Esophagus (tissue), 2 donors: Measurements from ENCODE around the gene NKX3-2. TPM values are rescaled to one million over a fixed set of nuclear protein-coding genes. Genes with fewer than 3 reads are reported as not detected.

Experiments used
- H3K27ac ChIP-seq, 2 donors: one replicate each; pipeline ENCODE4 v1.5.1; 2013; ENCODE audit warnings: low read depth in 2 of 2, mild to moderate bottlenecking in 2 of 2, inconsistent platforms in 1 of 2, low read length in 1 of 2, moderate library complexity in 1 of 2
- H3K27me3 ChIP-seq, 2 donors: one replicate each; pipeline ENCODE4 v1.6.1; 2013; ENCODE audit warnings: low read length in 2 of 2, control low read depth in 1 of 2, mild to moderate bottlenecking in 1 of 2; ENCODE audit not compliant: insufficient read depth in 2 of 2, control insufficient read depth in 1 of 2
- H3K36me3 ChIP-seq, 2 donors: one replicate each; pipeline ENCODE4 v1.6.1; 2013; ENCODE audit warnings: low read length in 1 of 2; ENCODE audit not compliant: control insufficient read depth in 2 of 2, insufficient read depth in 2 of 2
- H3K4me1 ChIP-seq, 2 donors: one replicate each; pipeline ENCODE4 v1.6.1; 2013; ENCODE audit warnings: low read length in 1 of 2; ENCODE audit not compliant: control insufficient read depth in 2 of 2, insufficient read depth in 2 of 2
- H3K4me3 ChIP-seq, 2 donors: one replicate each; pipeline ENCODE4 v1.5.1; 2013; ENCODE audit warnings: low read length in 2 of 2, mild to moderate bottlenecking in 2 of 2, low read depth in 1 of 2, moderate library complexity in 1 of 2
- H3K9me3 ChIP-seq, 2 donors: one replicate each; pipeline ENCODE4 v1.6.1; 2013; ENCODE audit warnings: mild to moderate bottlenecking in 2 of 2, low read depth in 1 of 2, low read length in 1 of 2, moderate library complexity in 1 of 2; ENCODE audit not compliant: control insufficient read depth in 2 of 2, insufficient read depth in 1 of 2
- WGBS, 2 donors: extraction: QIAGEN DNeasy Blood & Tissue Kit; methylation state at CpG; one replicate each; pipeline ENCODE4 v1.1.7; 2013; 5-methylcytosine and 5-hydroxymethylcytosine counted together
- polyA plus RNA-seq, 2 donors: library from polyadenylated mRNA; stranded (reverse); fragments of 200-250 nt; gene quantifications; one replicate each; pipeline ENCODE4 v1.2.3, GENCODE V29; 2013
- donor health status: healthy with polysubstance abuse.
- donor health status: Bipolar disorder and iron deficiency.

NKX3-2 gene
- polyA plus RNA-seq, 2 donors: 0.04 to 0.63 TPM

DNA sequence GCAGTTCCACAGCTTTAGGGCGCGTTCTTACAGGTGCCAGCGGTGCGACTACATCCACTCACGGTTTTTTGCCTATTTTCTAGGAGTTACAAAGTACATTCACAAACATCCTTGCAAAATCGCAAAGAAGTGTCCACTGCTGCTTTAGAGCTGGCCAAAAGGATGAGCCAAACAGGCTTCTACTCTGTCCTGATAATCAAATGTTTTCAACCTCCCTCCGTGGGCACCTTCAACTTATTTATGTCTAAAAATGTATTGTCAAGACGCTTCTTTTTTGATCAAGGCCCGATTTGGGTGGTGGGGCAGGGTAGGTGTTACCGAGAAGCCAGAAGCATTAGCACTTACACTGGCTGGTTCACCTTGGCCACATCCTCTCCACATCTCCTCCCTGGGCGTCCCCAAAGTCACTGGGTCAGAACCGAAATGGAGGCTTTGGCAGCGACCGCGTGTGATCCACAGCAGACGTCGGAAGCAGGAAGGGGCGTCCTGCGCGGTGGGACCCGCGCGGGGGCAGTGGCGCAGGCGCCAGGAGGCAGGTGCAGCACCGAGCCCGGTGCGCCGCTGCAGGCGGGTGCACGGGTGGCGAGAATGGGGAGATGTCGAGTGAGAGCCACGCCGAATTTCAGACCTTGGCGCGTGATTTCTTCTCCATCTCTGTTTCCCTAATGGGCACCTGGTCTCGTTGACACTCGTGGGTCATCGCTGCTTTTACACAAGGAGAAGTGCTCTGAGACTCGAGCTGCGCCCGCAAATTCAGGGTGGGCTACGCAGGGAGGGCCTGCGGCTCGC is 16.9 kb downstream of the NKX3-2 start:
- H3K27me3 ChIP-seq: peaks cover 14 to 48% of the 10 kb centered on the region in 2 donors
- 4 to 9% methylated on average over 40 to 46 of the region's 46 CpGs for WGBS, 2 donors
- no peak overlapping the region for H3K27ac ChIP-seq
- H3K4me3 ChIP-seq: no peak overlapping the region
- H3K36me3 ChIP-seq: no peaks in the 10 kb centered on the region
- H3K4me1 ChIP-seq: peaks cover 5 to 12% of the 10 kb centered on the region in 2 donors
- peaks cover 18 to 21% of the 10 kb centered on the region in 2 donors for H3K9me3 ChIP-seq

DNA sequence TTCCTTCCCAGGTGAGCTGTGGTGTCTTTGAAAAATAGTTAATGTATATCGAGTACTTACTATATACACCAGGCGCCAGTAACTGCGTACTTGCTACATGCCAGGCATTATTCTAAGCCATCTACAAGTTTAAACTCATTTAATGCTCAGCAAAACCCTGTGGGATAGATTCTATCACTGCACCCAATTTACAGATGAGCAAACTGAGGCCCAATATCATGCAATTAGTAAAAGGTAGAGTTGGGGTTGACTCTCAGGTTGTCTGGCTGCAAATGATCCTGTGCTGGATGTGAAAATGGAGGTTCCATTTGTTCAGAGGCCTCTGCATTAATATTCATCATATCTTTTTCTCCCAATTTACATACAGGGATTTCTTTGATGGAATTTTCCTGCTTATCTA is 17.6 kb downstream of the NKX3-2 start:
- H3K9me3 ChIP-seq: peaks cover 18 to 21% of the 10 kb centered on the region in 2 donors
- H3K4me3 ChIP-seq: no peak overlapping the region
- WGBS, 2 donors: 51 to 66% methylated on average over 3 of the region's 3 CpGs
- H3K4me1 ChIP-seq: peaks cover 7 to 12% of the 10 kb centered on the region in 2 donors
- no peaks in the 10 kb centered on the region for H3K36me3 ChIP-seq
- H3K27ac ChIP-seq: no peak overlapping the region
- H3K27me3 ChIP-seq: peaks cover 14 to 46% of the 10 kb centered on the region in 2 donors

DNA sequence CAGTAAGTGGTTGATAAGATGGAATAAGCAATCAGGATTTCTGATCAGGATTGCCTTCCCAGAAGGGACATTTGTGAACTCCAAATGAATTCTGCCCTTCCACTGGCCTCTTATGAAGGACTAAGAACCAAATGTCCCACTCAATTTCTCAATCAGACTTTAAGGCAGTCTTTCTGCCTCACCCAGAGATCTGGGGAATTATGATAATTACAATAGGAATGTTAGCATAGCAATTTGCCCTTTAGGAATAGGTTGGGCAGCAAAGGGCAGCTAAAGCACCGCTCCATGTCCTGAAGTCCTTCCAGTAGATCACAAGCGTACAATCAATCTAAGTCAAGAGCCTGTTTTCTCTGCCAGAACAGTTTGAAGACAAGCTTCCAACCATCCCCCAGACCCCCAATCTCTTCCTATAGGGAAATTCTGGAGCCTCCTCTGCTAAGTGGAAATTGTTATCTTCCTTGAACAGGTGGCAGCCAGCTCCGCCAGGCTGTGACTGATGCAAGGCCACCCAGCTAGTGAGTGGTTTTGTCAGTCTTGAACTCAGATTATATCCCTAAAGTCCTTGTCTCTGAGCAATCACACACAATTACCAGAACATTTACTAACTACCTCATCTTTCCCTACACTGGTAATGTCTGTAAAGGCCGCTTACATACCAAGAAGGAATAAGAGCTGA is 18.6 kb downstream of the NKX3-2 start:
- Histone ChIP-seq H3K4me3 (no peak overlapping the region), H3K4me1 (peaks cover 7 to 8% of the 10 kb centered on the region in 2 donors), H3K27ac (no peak overlapping the region), H3K27me3 (peaks cover 14 to 38% of the 10 kb centered on the region in 2 donors), H3K9me3 (peaks cover 18 to 21% of the 10 kb centered on the region in 2 donors), H3K36me3 (no peaks in the 10 kb centered on the region)
- 56 to 62% methylated on average over 4 of the region's 4 CpGs for WGBS, 2 donors

DNA sequence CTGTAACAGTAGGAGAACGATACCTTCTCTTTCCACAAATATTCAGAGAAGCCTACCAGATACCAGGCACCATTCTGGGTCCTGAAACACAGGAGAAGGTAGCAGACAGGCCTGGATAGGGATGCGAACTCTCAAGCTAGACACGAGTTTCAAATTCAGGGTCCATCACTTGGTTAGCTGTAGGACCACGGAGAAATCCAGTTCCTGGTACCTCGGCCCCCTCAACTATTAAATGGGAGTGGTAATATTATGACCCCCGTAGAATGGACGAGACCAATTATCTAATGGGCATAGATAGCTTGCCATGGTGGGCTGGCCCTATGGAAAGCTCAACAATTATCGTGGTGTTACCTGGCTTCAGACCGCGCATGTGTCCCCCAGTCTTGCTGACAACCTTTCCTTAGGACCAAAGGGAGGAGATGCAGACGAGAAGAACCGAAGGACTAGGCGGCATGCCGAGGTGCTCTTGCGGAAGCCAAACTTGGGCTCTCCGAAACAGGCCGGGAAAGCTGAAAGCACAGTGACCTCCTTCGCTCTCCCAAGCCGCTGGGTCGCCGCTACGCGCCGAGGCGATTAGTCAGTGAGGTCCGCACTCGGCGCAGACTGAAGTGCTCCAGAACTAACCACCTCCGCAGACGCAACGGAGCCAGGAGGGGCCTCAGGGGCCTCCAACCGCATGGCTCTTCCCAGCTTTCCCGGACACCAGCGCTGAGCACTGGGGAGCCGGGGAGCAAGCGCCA is 19.6 kb downstream of the NKX3-2 start:
- peaks cover 7 to 8% of the 10 kb centered on the region in 2 donors for H3K4me1 ChIP-seq
- no peaks in the 10 kb centered on the region for H3K36me3 ChIP-seq
- 16 to 33% methylated on average over 36 of the region's 36 CpGs for WGBS, 2 donors
- peaks cover 18 to 19% of the 10 kb centered on the region in 2 donors for H3K9me3 ChIP-seq
- H3K27me3 ChIP-seq: peaks cover 14 to 38% of the 10 kb centered on the region in 2 donors
- no peak overlapping the region for H3K27ac ChIP-seq
- peak overlapping the region in 1 of 2 donors; percentile 12 for H3K4me3 ChIP-seq

DNA sequence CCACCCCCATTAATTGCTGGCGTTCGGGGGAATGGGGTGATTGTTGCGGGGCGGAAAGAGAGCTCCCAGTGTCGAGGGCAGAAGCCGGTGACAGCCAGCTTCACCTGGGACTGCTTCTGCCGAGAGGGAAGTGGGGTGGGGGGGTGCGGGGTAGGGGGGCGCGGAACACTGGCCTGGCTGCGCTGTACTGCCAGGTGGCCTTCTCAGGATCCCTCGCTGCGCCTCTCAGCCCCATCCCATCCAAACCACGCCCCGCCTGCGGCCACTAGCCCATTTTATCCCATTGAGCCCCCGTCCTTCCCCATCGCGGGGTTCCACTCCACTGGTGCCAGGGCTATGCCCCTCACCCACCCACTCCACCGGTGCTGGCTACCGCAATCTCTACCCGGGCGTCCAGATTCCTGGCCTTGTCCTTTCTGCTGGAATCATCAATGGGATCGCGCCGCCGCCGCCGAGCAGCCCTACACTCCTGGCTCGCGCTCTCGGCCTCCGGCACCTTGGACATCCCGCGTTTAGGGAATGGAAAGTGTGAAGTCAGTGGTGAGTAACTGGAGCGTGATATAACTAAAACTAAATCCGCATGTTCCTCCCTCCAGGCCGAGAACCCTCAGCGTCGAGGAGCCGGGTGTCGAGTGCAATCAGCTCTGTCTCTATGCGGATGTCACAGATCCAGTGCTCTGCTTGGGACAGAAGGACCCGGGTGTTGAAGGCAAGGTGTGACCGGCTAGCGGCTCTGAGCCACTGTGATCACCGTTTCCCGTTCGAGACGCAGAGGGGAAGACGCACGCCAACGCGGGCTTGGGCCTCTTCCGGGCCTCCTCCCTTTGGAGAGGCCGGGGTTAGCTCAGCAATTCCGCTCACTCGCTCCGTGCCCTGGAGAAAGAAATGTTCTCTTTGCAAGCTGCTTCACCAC is 20.5 kb downstream of the NKX3-2 start:
- H3K9me3 ChIP-seq: peaks cover 16 to 18% of the 10 kb centered on the region in 2 donors
- WGBS, 2 donors: 20 to 29% methylated on average over 51 to 59 of the region's 59 CpGs
- peak overlapping the region in 1 of 2 donors; percentile 12 for H3K4me3 ChIP-seq
- H3K27ac ChIP-seq: no peak overlapping the region
- peaks cover 4 to 7% of the 10 kb centered on the region in 2 donors for H3K4me1 ChIP-seq
- peaks cover 14 to 33% of the 10 kb centered on the region in 2 donors for H3K27me3 ChIP-seq
- H3K36me3 ChIP-seq: no peaks in the 10 kb centered on the region

DNA sequence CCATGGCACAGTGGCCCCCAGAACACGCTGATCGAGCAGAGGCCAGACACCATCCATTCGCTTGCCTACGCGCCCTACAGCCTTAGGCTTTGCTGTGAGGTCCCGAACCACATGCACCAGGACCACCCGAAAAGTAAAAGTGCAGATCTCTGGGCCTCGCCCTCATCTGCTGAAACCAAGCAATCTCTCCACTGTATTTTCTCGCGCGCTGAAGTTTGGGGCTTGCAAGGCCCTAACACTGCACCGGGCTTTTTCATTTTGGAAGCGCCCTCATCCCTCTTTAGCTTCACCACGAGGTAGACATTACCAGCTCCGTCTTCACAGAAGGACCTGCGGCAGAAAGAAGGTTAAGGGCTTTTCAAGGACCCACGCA is 21.2 kb downstream of the NKX3-2 start:
- H3K4me1 ChIP-seq: peaks cover 4 to 7% of the 10 kb centered on the region in 2 donors
- H3K27ac ChIP-seq: no peak overlapping the region
- peaks cover 16 to 18% of the 10 kb centered on the region in 2 donors for H3K9me3 ChIP-seq
- no peak overlapping the region for H3K4me3 ChIP-seq
- WGBS, 2 donors: 11 to 26% methylated on average over 17 of the region's 17 CpGs
- peaks cover 14 to 31% of the 10 kb centered on the region in 2 donors for H3K27me3 ChIP-seq
- H3K36me3 ChIP-seq: no peaks in the 10 kb centered on the region

DNA sequence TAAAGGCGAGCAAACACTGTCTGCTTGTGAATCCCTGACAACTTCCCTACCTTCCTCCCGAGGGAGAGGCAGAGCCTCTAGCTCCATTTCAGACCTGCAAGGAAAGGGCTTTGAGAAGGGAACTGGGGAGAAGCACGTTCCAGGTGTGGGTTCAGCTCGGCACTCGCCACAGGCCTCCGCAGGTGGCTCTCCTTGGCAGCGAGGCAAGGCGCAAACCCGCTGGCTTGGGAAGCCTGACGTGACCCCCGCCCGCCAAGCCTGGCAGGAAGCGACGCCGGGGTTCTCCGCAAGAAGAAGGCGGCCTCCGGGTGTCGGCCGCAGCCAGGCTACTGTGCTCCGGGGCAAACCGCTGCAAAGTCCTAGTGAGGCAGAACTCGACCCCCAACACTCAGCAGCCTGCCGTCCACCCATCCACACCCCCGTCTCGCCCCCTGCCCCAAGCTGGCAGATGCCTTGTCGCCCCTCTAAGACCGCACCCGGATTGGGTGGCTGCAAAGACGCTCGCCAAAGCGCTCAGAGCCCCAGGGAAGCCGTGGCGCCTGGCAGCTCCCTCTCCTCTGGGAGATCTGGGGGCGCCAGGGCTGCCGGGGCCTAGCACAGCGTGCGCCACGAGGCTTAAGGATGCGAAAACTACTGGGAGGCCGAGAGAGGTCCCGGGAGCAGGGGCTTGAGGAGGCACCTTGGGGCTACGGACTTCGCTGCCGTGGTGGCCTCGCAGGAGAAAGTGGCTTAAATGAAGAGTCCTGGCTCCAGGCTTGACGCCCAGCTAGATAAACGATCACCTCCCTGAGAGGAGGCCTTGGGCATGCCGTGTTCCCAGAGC is 21.8 kb downstream of the NKX3-2 start:
- Histone ChIP-seq H3K4me3 (no peak overlapping the region), H3K27me3 (peaks cover 14 to 31% of the 10 kb centered on the region in 2 donors), H3K36me3 (no peaks in the 10 kb centered on the region), H3K9me3 (peaks cover 16 to 18% of the 10 kb centered on the region in 2 donors), H3K27ac (no peak overlapping the region), H3K4me1 (peaks cover 0 to 4% of the 10 kb centered on the region in 2 donors)
- 4 to 7% methylated on average over 46 to 49 of the region's 49 CpGs for WGBS, 2 donors

DNA sequence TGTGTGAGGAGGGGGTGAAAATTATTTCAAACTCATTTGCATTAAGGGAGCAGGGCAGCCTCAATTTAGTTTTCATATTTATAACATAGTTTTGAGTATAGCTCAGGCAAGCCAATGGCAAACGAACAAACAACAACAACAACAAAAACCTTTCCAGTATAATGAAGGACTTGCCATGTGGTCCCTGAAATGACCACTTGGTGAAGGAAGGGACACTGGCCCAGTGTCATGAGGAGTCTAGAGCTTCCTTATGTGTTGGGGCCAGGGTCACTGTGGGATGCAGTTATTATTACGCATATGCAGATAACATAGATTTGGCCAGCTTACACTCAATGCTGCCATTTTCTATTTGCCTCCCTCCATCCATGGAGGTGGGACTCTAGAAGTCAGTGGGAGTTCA is 23.3 kb downstream of the NKX3-2 start:
- Histone ChIP-seq H3K27me3 (peaks cover 14 to 27% of the 10 kb centered on the region in 2 donors), H3K27ac (no peak overlapping the region), H3K4me1 (peaks cover 0 to 2% of the 10 kb centered on the region in 2 donors), H3K4me3 (no peak overlapping the region), H3K9me3 (peaks cover 16 to 18% of the 10 kb centered on the region in 2 donors), H3K36me3 (no peaks in the 10 kb centered on the region)
- 49 to 78% methylated on average over 2 of the region's 2 CpGs for WGBS, 2 donors
